ENCODE measurements around the gene ARL6IP5.

The ARL6IP5 gene

GRCh38 chr3:69087030-69087791 is 2.5 kb downstream of the ARL6IP5 start:
- no peak for DNase-seq

GRCh38 chr3:69088063-69088462 is 3.3 kb downstream of the ARL6IP5 start:
- no peak for DNase-seq

- DNase-seq: no peak
Observed at GRCh38 chr3:69090021-69090420, 5.3 kb downstream of the ARL6IP5 start.

GRCh38 chr3:69091389-69092029 is 6.8 kb downstream of the ARL6IP5 start:
- no peak for DNase-seq

- no peak for DNase-seq
Observed at GRCh38 chr3:69092030-69092516, 7.3 kb downstream of the ARL6IP5 start.

GRCh38 chr3:69094467-69095205 is 9.9 kb downstream of the ARL6IP5 start:
- DNase-seq: no peak

- no peak for DNase-seq
Observed at GRCh38 chr3:69095636-69096035, 10.9 kb downstream of the ARL6IP5 start.

- DNase-seq: no peak
Observed at GRCh38 chr3:69096299-69096698, 11.6 kb downstream of the ARL6IP5 start.

GRCh38 chr3:69097407-69098086 is 12.8 kb downstream of the ARL6IP5 start:
- no peak for DNase-seq

- DNase-seq: no peak
Observed at GRCh38 chr3:69099576-69099975, 14.8 kb downstream of the ARL6IP5 start.

- DNase-seq: no peak
Observed at GRCh38 chr3:69102384-69102783, 17.6 kb downstream of the ARL6IP5 start.

GRCh38 chr3:69103123-69103522 is 18.4 kb downstream of the ARL6IP5 start:
- DNase-seq: no peak

- no peak for DNase-seq
Observed at GRCh38 chr3:69104586-69104985, 19.8 kb downstream of the ARL6IP5 start.

GRCh38 chr3:69105320-69105719 is 20.6 kb downstream of the ARL6IP5 start:
- no peak for DNase-seq

GRCh38 chr3:69107841-69108240 is 23.1 kb downstream of the ARL6IP5 start:
- DNase-seq: no peak

- DNase-seq: no peak
Observed at GRCh38 chr3:69108811-69109210, 24.1 kb downstream of the ARL6IP5 start.

GRCh38 chr3:69110941-69111546 is 26.3 kb downstream of the ARL6IP5 start:
- DNase-seq: no peak

GRCh38 chr3:69113536-69113935 is 28.8 kb downstream of the ARL6IP5 start:
- DNase-seq: no peak

- no peak for DNase-seq
Observed at GRCh38 chr3:69115731-69116130, 31.0 kb downstream of the ARL6IP5 start.

- no peak for DNase-seq
Observed at GRCh38 chr3:69116162-69116561, 31.4 kb downstream of the ARL6IP5 start.

- no peak for DNase-seq
Observed at GRCh38 chr3:69116897-69117296, 32.2 kb downstream of the ARL6IP5 start.

GRCh38 chr3:69118555-69118954 is 33.8 kb downstream of the ARL6IP5 start:
- no peak for DNase-seq

GRCh38 chr3:69119138-69119537 is 34.4 kb downstream of the ARL6IP5 start:
- no peak for DNase-seq
